Measurements from ENCODE around the gene TRIM10.
A peak's percentile ranks its signal among the peaks of the same experiment; 100 is the strongest.

The TRIM10 gene

DNA sequence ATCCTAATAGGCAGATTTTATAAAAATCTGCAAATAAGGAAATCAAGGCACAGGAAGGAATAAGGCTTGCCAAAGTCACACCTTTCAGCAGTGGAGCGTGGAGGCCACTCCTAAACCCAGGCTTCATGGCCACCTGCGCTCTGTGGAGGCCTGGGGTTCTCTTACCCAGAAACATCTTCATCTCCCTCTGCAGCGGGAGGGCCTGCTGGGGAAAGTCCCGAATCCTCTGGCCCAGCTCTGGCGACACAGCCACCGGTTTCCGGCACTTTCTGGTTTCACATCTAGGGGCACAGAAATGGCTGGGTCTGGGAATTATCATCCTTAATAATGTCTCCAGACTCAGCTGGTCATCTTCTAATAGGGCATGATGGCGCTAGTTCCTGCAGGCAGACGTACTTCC lies 4.2 kb downstream of the TRIM10 start:
- TF ChIP-seq, protein P1, sequence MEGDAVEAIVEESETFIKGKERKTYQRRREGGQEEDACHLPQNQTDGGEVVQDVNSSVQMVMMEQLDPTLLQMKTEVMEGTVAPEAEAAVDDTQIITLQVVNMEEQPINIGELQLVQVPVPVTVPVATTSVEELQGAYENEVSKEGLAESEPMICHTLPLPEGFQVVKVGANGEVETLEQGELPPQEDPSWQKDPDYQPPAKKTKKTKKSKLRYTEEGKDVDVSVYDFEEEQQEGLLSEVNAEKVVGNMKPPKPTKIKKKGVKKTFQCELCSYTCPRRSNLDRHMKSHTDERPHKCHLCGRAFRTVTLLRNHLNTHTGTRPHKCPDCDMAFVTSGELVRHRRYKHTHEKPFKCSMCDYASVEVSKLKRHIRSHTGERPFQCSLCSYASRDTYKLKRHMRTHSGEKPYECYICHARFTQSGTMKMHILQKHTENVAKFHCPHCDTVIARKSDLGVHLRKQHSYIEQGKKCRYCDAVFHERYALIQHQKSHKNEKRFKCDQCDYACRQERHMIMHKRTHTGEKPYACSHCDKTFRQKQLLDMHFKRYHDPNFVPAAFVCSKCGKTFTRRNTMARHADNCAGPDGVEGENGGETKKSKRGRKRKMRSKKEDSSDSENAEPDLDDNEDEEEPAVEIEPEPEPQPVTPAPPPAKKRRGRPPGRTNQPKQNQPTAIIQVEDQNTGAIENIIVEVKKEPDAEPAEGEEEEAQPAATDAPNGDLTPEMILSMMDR (IDR thresholded peaks at IDR 0.05; ENCODE audit: insufficient read depth, low read depth, low read length, missing control alignments): no peak
- no peak for DNase-seq (ENCODE audit: low read depth)
- no peak overlapping the region for H3K4me3 ChIP-seq (ENCODE audit: low read length)

DNA sequence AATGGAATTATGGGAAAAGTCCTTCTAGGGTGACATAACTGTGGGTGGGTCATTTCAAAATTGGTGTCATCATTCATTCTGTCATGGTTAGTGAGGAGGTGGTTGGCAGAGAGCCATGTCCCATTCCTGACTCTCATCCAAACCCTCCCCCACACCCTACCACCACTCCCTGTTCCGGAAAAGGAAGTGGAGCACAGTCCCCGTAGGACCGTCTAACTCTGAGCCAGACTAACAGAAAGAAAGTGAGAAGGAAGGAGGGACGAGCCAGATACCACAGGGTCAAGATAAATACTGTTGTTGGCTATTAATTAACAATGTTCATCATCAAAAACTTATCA lies 4.8 kb downstream of the TRIM10 start:
- no peak overlapping the region for H3K4me3 ChIP-seq (ENCODE audit: low read length)
- DNase-seq (ENCODE audit: low read depth): peak; percentile 79
- TF ChIP-seq, protein P1 (IDR thresholded peaks at IDR 0.05; ENCODE audit: insufficient read depth, low read depth, low read length, missing control alignments): no peak

DNA sequence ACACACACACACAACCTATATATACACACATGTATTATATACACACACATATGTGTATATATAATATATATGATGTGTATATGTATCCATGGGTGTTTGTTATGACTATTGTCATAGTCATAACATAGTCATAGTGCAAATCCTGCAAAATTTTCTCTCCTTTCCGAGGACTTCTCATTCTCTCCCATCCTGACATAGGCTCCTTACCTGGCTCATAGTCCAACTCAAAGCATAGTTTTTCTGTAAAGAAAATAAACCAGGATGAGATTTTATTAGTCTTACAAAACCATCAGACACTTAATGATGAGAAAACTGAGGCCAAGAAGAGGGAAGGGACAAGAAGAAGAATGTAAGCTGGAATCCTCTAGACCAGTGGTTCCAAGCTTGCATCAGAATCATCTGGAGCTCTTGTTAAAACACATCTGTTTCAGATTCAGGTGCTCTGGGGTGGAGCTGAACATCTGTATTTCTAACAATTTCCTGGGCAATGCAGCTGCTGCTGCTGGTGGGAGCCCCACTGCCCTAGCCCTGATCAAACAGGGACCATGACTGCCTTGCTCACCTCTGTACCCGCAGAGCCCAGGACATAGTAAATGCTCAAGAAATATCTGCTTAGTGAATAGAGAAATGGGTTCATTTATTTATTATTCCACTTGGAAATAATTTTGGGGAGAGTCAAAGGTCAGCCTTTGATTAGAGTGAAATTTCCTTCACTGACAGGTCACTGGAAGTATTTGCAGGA lies 5.3 kb downstream of the TRIM10 start:
- H3K4me3 ChIP-seq (ENCODE audit: low read length): no peak overlapping the region
- DNase-seq (ENCODE audit: low read depth): no peak
- TF ChIP-seq, protein P1 (IDR thresholded peaks at IDR 0.05; ENCODE audit: insufficient read depth, low read depth, low read length, missing control alignments): no peak

DNA sequence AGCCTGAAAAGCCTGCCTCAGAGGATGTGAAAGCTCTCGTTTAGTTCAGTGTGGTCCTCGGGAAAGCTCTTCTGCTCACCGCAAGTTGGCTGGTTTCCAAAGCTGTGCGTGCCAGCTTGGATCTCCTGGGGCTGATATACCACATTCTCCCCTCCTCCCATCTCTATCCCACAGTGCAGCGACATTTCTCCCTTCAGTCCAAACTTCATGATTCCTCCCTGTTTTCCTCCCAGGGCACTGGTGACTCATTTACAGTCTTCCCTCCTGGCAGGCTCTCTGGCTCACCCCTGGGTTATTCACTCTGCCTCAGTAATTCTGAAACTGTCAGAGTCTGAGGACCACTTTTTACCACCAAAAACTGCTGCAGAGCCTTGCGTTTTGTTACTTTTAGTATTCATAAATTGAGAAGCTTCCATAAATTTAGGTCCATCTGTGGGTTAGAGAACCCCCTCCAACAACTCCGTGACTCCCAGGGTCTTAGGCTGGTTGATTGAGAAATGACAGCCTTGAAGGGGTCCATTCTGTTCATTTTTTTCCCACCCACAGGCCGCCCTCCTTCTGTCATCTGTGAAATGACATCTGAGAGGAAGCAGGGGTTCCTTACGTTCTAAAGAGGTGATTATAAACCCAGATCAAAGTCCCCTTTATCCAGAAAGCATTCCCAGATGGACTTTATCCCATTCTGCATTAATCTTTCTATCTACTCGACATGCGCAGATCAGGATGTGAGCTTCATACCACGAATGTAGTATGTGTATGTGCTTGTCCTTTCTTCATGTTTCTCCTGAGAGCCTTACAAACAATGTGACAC lies 6.1 kb downstream of the TRIM10 start:
- DNase-seq (ENCODE audit: low read depth): peak; percentile 77
- no peak overlapping the region for H3K4me3 ChIP-seq (ENCODE audit: low read length)
- TF ChIP-seq, protein P1 (IDR thresholded peaks at IDR 0.05; ENCODE audit: insufficient read depth, low read depth, low read length, missing control alignments): no peak

DNA sequence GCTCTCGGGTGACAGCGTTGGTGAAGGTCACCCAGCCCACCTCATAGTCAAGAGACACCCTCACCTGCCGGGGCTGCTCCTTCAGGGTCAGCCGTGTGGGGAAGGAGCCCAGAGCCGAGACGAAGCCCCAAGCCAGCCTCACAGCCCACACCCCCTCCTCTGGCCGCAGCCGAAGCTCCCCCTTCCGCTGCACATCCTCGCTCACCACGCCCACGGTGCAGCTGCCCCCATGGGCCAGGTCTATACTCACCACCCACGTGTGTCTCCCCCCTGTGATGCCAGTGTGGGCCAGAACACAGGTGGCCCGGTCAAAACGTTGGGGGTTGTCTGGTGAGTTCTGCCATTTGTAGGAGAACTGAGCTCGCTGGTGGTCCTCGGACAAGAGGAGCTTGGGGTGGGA lies 7.0 kb downstream of the TRIM10 start:
- no peak overlapping the region for H3K4me3 ChIP-seq (ENCODE audit: low read length)
- no peak for DNase-seq (ENCODE audit: low read depth)
- TF ChIP-seq, protein P1 (IDR thresholded peaks at IDR 0.05; ENCODE audit: insufficient read depth, low read depth, low read length, missing control alignments): no peak

DNA sequence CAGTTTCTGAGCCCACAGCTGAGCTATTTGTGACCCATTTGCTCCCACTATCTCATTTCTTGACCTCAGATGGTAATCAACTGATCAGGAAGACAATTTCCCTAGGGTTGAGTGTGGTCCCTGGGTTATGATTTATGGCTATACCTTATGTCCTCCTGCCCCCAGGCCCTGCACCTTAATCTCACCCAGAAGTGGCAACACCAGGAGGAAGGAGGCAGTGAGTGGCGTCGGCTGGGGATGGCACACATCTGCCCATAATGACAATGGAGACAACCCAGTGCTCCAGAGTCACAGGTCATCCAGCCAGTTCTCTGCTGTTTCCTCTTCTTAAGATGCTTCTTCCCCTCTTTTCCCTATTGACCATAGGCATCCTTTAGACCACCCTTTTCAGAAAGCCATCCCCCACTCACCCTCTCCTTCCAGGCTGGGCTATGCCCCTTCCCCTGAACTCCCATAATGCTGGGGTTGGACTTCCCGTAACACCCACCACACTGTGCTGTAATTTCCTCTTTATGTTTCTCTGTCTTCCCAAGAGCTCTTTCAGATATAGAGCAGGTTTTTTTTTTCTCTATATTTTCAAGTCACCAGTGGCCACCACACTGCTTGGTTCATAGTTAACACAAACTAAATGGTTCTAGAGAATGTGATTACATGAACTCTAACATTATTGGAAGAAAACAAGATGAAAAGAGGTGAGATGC lies 8.0 kb downstream of the TRIM10 start:
- H3K4me3 ChIP-seq (ENCODE audit: low read length): no peak overlapping the region
- TF ChIP-seq, protein P1 (IDR thresholded peaks at IDR 0.05; ENCODE audit: insufficient read depth, low read depth, low read length, missing control alignments): no peak
- no peak for DNase-seq (ENCODE audit: low read depth)
